Mucosa of descending colon (tissue), 3 donors: Measurements from ENCODE around the gene GOLGA6C. TPM values are rescaled to one million over a fixed set of nuclear protein-coding genes. Genes with fewer than 3 reads are reported as not detected.
"Not testable (repeated sequence)": the region's sequence is repeated elsewhere in the genome, so short reads cannot be mapped to it uniquely, and the experiment has no call there.

Experiments used
- ATAC-seq: fragments of 200-7000 bp; cut with Tn5 transposase; one replicate; pipeline ENCODE4 v1.9.1; 2020; ENCODE audit warnings: mild to moderate bottlenecking, moderate library complexity
- DNase-seq, 3 donors: peaks; one replicate each; pipeline ENCODE4 v3.0.0-alpha.2; 2020
- H3K36me3 ChIP-seq: fragments of 200-600 bp; one replicate; pipeline ENCODE4 v1.8.0; 2021; ENCODE audit warnings: low read depth, mild to moderate bottlenecking
- H3K4me1 ChIP-seq: fragments of 200-600 bp; one replicate; pipeline ENCODE4 v1.8.0; 2021; ENCODE audit warnings: low read depth, mild to moderate bottlenecking
- H3K4me3 ChIP-seq: fragments of 200-600 bp; one replicate; pipeline ENCODE4 v1.8.0; 2021; ENCODE audit warnings: mild to moderate bottlenecking
- H3K9me3 ChIP-seq: fragments of 200-600 bp; one replicate; pipeline ENCODE4 v1.8.0; 2021; ENCODE audit warnings: mild to moderate bottlenecking
- intact Hi-C, 2 donors: fragments of 100-400 bp; cut with DNase I in 1 of 2; cut with micrococcal nuclease in 1 of 2; formaldehyde crosslinking; loops; one replicate each; pipeline versions ENCODE4 v1.11.0 to v1.11.1; 2022; cut with DNase I, micrococcal nuclease
- total RNA-seq, 3 donors: library from RNA; stranded (reverse); fragmentation: NEBNext Ultra II Directional in 2 of 3; extraction: Animal tissue kit (Norgen Biotek cat#: 25700) in 2 of 3; gene quantifications; one replicate each; pipeline versions ENCODE4 v1.2.1 to v1.2.4, GENCODE V29; 2021 to 2023
- TF ChIP-seq, protein P1 (sequence below): fragments of 200-600 bp; IDR thresholded peaks from one replicate; pipeline ENCODE4 v1.8.0; 2022; ENCODE audit warnings: antibody characterized with exemption, mild to moderate bottlenecking
- donor health status: DM: no; HTN: no; CAD: no; lungs with moderate emphysema.
- donor health status: DM: no; HTN: no; CAD: no.
- donor health status: DM: no; HTN: yes; CAD: no.

The GOLGA6C gene
- total RNA-seq, 3 donors from 2014 or later: not detected

- H3K9me3 ChIP-seq, intact Hi-C loops, H3K36me3 ChIP-seq, H3K4me3 ChIP-seq, H3K4me1 ChIP-seq: not testable (repeated sequence)
- peak in 1 of 3 donors; percentile 29 for DNase-seq
- peak; percentile 99 for ATAC-seq
These were observed 40.6 kb downstream of the GOLGA6C start for GRCh38 chr15:75298541-75299310.

- ATAC-seq (peak; percentile 99), DNase-seq (peak; percentile 70 to 86 (median 78))
- H3K36me3 ChIP-seq, H3K4me3 ChIP-seq, H3K4me1 ChIP-seq, intact Hi-C loops, H3K9me3 ChIP-seq: not testable (repeated sequence)
- TF ChIP-seq, protein P1, sequence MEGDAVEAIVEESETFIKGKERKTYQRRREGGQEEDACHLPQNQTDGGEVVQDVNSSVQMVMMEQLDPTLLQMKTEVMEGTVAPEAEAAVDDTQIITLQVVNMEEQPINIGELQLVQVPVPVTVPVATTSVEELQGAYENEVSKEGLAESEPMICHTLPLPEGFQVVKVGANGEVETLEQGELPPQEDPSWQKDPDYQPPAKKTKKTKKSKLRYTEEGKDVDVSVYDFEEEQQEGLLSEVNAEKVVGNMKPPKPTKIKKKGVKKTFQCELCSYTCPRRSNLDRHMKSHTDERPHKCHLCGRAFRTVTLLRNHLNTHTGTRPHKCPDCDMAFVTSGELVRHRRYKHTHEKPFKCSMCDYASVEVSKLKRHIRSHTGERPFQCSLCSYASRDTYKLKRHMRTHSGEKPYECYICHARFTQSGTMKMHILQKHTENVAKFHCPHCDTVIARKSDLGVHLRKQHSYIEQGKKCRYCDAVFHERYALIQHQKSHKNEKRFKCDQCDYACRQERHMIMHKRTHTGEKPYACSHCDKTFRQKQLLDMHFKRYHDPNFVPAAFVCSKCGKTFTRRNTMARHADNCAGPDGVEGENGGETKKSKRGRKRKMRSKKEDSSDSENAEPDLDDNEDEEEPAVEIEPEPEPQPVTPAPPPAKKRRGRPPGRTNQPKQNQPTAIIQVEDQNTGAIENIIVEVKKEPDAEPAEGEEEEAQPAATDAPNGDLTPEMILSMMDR: peak; percentile 66
These were observed 41.2 kb downstream of the GOLGA6C start for GRCh38 chr15:75299311-75299688.

DNA sequence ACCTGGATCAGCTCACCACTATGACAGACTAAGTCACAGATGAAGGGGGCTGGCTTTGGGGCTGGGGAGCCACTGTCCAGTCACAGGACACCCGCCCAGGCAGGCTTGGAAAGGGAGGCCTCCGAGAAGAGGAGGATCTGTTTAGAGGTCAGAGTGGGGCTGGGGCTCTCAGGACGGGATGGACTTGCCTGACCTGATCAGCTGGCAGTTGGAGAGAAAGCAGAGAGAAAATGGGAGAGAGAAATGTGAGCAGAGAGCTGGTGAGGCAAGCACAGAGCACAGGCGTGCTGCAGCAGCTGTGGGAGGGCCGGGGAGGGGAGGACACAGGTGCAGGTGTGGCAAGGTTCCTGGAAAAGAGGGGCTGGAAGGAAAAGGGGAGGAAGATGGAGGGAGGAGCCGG is 41.9 kb downstream of the GOLGA6C start:
- ATAC-seq, H3K4me1 ChIP-seq, H3K4me3 ChIP-seq, H3K9me3 ChIP-seq, DNase-seq, H3K36me3 ChIP-seq, intact Hi-C loops: not testable (repeated sequence)

DNA sequence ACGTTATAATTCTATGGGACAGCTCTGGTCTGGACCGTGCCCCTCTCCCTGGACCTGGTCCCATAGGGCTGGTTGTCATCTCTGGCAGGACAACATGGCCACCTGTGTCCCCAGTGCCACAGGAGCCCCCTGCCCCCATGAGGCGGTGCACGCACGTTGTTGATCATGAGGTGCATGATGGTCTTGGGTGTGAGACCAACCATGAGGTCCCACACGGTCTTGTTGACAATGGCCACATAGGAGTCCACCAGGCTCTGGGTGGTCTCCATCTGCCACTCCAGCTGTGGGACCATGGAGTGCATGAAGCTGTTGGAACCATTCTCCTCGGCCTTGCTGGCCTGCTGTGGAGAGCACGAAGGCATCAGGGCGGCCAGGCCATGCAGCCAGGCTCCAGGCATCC is 44.2 kb downstream of the GOLGA6C start:
- Histone ChIP-seq H3K4me3 (no peak overlapping the region), H3K4me1 (no peaks in the 10 kb centered on the region), H3K36me3 (no peaks in the 10 kb centered on the region), H3K9me3 (no peaks in the 10 kb centered on the region)
- intact Hi-C loops: no loop called here
- ATAC-seq (no peak), DNase-seq (no peak)
- TF ChIP-seq, protein P1: no peak

- intact Hi-C loops, DNase-seq, ATAC-seq: not testable (repeated sequence)
These were observed 44.6 kb downstream of the GOLGA6C start for GRCh38 chr15:75302753-75303152.

DNA sequence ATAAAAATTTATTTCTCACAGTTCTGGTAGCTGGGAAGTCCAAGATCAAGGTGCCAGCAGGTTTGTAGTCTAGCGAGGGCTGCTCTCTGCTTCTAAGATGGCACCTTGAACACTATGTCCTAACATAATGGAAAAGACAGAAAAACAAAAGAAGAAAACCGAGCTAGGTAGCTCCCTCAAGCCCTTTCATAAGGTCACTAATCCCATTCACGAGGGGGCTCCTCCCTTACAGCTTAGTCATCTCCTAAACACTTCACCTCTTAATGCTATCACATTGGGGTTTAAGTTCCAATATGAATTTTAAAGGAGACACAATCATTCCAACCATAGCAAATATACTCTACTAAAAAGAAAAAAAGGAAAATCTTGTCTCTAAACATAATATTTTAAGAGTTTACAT is 48.1 kb downstream of the GOLGA6C start:
- Histone ChIP-seq H3K4me1 (no peaks in the 10 kb centered on the region), H3K9me3 (no peaks in the 10 kb centered on the region), H3K36me3 (no peaks in the 10 kb centered on the region), H3K4me3 (no peak overlapping the region)
- intact Hi-C loops: no loop called here
- no peak for ATAC-seq
- TF ChIP-seq, protein P1: no peak
- no peak for DNase-seq

More at GRCh38 chr15:75302753-75303152, 44.6 kb downstream of the GOLGA6C start:
- H3K9me3 ChIP-seq, H3K36me3 ChIP-seq, H3K4me1 ChIP-seq, H3K4me3 ChIP-seq: not testable (repeated sequence)

GRCh38 chr15:75307778-75308390 is 49.8 kb downstream of the GOLGA6C start:
- H3K36me3 ChIP-seq: no peaks in the 10 kb centered on the region
- peak; percentile 100 for ATAC-seq
- peak; percentile 82 to 88 (median 84) for DNase-seq
- H3K9me3 ChIP-seq: no peaks in the 10 kb centered on the region
- TF ChIP-seq, protein P1: peak; percentile 42
- H3K4me1 ChIP-seq: no peaks in the 10 kb centered on the region
- intact Hi-C loops: no loop called here
- H3K4me3 ChIP-seq: no peak overlapping the region
